Measurements from ENCODE around the gene SIRPB1. TPM values are rescaled to one million over a fixed set of nuclear protein-coding genes. Genes with fewer than 3 reads are reported as not detected.
"Not testable (repeated sequence)": the region's sequence is repeated elsewhere in the genome, so short reads cannot be mapped to it uniquely, and the experiment has no call there.

SIRPB1 gene
- total RNA-seq, 1 donor from 2014 or later = 1.6 TPM

DNA sequence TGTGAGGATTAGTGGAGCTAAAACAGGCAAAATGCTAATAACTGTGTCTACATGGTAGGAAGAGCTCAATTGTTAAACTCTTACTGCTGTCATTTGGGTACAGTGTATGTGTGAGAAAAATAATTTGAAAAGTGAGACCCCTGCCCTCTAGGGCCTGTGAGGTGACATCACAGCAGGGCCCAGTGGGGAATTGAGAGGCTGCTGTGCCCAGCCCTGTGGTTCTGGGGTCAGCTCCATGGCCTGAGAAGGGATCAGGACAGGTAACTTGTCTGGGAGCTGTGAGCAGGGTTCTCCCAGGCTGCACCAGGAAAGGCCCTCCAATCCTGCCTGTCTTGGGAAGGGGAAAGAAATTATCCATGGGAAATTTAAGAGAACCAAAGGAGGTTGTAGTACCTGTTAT is 1.3 kb downstream of the SIRPB1 start:
- peaks cover 10% of the 10 kb centered on the region for H3K27me3 Mint-ChIP-seq (ENCODE audit: low read depth)
- no peak overlapping the region for H3K27ac Mint-ChIP-seq (ENCODE audit: unreplicated experiment)
- DNase-seq (ENCODE audit: low spot score) = no peak
- no peaks in the 10 kb centered on the region for H3K4me1 Mint-ChIP-seq (ENCODE audit: low read depth)
- TF ChIP-seq, protein P1, sequence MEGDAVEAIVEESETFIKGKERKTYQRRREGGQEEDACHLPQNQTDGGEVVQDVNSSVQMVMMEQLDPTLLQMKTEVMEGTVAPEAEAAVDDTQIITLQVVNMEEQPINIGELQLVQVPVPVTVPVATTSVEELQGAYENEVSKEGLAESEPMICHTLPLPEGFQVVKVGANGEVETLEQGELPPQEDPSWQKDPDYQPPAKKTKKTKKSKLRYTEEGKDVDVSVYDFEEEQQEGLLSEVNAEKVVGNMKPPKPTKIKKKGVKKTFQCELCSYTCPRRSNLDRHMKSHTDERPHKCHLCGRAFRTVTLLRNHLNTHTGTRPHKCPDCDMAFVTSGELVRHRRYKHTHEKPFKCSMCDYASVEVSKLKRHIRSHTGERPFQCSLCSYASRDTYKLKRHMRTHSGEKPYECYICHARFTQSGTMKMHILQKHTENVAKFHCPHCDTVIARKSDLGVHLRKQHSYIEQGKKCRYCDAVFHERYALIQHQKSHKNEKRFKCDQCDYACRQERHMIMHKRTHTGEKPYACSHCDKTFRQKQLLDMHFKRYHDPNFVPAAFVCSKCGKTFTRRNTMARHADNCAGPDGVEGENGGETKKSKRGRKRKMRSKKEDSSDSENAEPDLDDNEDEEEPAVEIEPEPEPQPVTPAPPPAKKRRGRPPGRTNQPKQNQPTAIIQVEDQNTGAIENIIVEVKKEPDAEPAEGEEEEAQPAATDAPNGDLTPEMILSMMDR (IDR thresholded peaks at IDR 0.05) = no peak
- H3K36me3 Mint-ChIP-seq (ENCODE audit: low read depth) = no peaks in the 10 kb centered on the region
- no peak overlapping the region for H3K4me3 Mint-ChIP-seq (ENCODE audit: unreplicated experiment)
- H3K9me3 Mint-ChIP-seq (ENCODE audit: low read depth) = peaks cover 18% of the 10 kb centered on the region

GRCh38 chr20:1616858-1617434 is 2.9 kb downstream of the SIRPB1 start:
- H3K4me1 Mint-ChIP-seq (ENCODE audit: low read depth) = no peaks in the 10 kb centered on the region
- TF ChIP-seq, protein P1 (IDR thresholded peaks at IDR 0.05) = no peak
- no peak for DNase-seq (ENCODE audit: low spot score)
- no peak overlapping the region for H3K4me3 Mint-ChIP-seq (ENCODE audit: unreplicated experiment)
- peaks cover 9% of the 10 kb centered on the region for H3K27me3 Mint-ChIP-seq (ENCODE audit: low read depth)
- H3K36me3 Mint-ChIP-seq (ENCODE audit: low read depth) = no peaks in the 10 kb centered on the region
- peaks cover 18% of the 10 kb centered on the region for H3K9me3 Mint-ChIP-seq (ENCODE audit: low read depth)
- H3K27ac Mint-ChIP-seq (ENCODE audit: unreplicated experiment) = no peak overlapping the region

GRCh38 chr20:1610404-1610803 is 9.4 kb downstream of the SIRPB1 start:
- H3K27ac Mint-ChIP-seq (ENCODE audit: unreplicated experiment); H3K27me3 Mint-ChIP-seq (ENCODE audit: low read depth); H3K4me1 Mint-ChIP-seq (ENCODE audit: low read depth); DNase-seq (ENCODE audit: low spot score); H3K36me3 Mint-ChIP-seq (ENCODE audit: low read depth); H3K9me3 Mint-ChIP-seq (ENCODE audit: low read depth); H3K4me3 Mint-ChIP-seq (ENCODE audit: unreplicated experiment): not testable (repeated sequence)

DNA sequence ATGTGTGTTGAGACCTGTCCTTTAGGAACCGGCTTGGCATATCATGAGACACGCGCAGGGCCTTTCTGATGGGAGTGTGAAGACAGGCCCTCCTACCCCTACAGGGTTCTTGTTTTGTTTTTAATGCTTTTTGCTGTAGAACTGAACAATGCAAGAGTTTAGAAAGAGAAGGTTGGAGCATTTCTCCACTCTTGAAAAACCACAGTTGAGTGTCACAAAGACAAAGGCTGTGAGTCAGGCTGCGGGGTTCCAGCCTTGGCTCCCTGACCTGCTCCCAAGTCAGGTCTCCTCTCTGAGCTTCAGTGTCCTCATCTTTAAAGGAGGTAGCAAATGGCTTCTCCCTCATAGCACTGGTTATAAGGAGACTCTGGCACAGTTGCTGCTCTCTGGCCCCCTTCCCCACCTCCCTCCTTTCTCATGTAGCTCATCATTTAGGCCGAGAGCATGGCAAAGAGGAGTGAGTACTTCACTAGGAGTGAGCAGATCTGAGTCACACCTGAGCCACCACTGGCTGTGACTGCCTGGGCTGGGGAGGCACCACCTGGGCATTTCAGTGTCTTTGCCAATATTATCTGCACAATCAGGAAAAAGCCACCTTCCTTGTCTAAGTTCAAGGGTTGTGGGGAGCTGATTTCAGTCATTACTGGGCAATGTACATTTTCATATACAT is 11.0 kb downstream of the SIRPB1 start:
- not testable (repeated sequence) for H3K4me1 Mint-ChIP-seq (ENCODE audit: low read depth); H3K4me3 Mint-ChIP-seq (ENCODE audit: unreplicated experiment); H3K9me3 Mint-ChIP-seq (ENCODE audit: low read depth); H3K27me3 Mint-ChIP-seq (ENCODE audit: low read depth); H3K36me3 Mint-ChIP-seq (ENCODE audit: low read depth); H3K27ac Mint-ChIP-seq (ENCODE audit: unreplicated experiment); DNase-seq (ENCODE audit: low spot score)

GRCh38 chr20:1600736-1601135 is 19.1 kb downstream of the SIRPB1 start:
- no peak for DNase-seq (ENCODE audit: low spot score)
- Mint-ChIP-seq H3K4me3 (ENCODE audit: unreplicated experiment) (no peak overlapping the region), H3K4me1 (ENCODE audit: low read depth) (no peaks in the 10 kb centered on the region), H3K27me3 (ENCODE audit: low read depth) (no peaks in the 10 kb centered on the region), H3K9me3 (ENCODE audit: low read depth) (no peaks in the 10 kb centered on the region), H3K36me3 (ENCODE audit: low read depth) (no peaks in the 10 kb centered on the region), H3K27ac (ENCODE audit: unreplicated experiment) (no peak overlapping the region)
- TF ChIP-seq, protein P1 (IDR thresholded peaks at IDR 0.05) = no peak

GRCh38 chr20:1595333-1595732 is 24.5 kb downstream of the SIRPB1 start:
- no peaks in the 10 kb centered on the region for H3K4me1 Mint-ChIP-seq (ENCODE audit: low read depth)
- DNase-seq (ENCODE audit: low spot score) = no peak
- H3K9me3 Mint-ChIP-seq (ENCODE audit: low read depth) = no peaks in the 10 kb centered on the region
- no peak overlapping the region for H3K27ac Mint-ChIP-seq (ENCODE audit: unreplicated experiment)
- no peak overlapping the region for H3K4me3 Mint-ChIP-seq (ENCODE audit: unreplicated experiment)
- H3K27me3 Mint-ChIP-seq (ENCODE audit: low read depth) = no peaks in the 10 kb centered on the region
- TF ChIP-seq, protein P1 (IDR thresholded peaks at IDR 0.05) = no peak
- H3K36me3 Mint-ChIP-seq (ENCODE audit: low read depth) = no peaks in the 10 kb centered on the region

Measured in chondrocyte (in vitro differentiated cells).